GM19455 (cell line): ENCODE data around the gene RASSF5.
A peak's percentile ranks its signal among the peaks of the same experiment; 100 is the strongest.

ENCODE experiments used
- ATAC-seq: cut with Tn5 transposase; IDR thresholded peaks from one replicate; pipeline ENCODE4 v1.9.1; 2021; ENCODE audit not compliant: unreplicated experiment

The RASSF5 gene

DNA sequence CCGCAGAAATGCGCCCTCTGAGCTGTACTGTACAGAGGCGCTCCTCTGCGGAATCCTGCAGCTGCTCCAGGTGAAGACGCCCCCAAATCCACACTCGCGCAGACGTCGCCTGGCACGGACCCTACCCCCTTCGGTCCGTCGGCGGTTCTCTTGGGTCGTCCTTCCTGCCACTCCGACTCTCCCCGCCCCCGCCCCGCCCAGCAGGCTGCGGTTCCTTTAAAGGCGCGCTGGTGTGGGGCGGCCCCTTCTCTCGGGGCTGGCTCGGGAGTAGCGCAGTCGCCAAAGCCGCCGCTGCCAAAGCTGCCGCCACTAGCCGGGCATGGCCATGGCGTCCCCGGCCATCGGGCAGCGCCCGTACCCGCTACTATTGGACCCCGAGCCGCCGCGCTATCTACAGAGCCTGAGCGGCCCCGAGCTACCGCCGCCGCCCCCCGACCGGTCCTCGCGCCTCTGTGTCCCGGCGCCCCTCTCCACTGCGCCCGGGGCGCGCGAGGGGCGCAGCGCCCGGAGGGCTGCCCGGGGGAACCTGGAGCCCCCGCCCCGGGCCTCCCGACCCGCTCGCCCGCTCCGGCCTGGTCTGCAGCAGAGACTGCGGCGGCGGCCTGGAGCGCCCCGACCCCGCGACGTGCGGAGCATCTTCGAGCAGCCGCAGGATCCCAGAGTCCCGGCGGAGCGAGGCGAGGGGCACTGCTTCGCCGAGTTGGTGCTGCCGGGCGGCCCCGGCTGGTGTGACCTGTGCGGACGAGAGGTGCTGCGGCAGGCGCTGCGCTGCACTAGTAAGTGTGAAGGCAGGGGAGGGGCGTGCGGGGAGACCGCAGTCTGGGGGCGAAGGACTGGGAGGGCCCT is at the start of gene RASSF5:
Gene RASSF5, plus strand, starts transcription at position 248 of the 846 bp plus-strand sequence. Its CDS starts 72 bp downstream, at position 320.
- no peak for ATAC-seq

- no peak for ATAC-seq
These were observed 47.6 kb upstream of the RASSF5 start for GRCh38 chr1:206459703-206460102.

- no peak for ATAC-seq
These were observed 46.4 kb upstream of the RASSF5 start for GRCh38 chr1:206460836-206461426.

DNA sequence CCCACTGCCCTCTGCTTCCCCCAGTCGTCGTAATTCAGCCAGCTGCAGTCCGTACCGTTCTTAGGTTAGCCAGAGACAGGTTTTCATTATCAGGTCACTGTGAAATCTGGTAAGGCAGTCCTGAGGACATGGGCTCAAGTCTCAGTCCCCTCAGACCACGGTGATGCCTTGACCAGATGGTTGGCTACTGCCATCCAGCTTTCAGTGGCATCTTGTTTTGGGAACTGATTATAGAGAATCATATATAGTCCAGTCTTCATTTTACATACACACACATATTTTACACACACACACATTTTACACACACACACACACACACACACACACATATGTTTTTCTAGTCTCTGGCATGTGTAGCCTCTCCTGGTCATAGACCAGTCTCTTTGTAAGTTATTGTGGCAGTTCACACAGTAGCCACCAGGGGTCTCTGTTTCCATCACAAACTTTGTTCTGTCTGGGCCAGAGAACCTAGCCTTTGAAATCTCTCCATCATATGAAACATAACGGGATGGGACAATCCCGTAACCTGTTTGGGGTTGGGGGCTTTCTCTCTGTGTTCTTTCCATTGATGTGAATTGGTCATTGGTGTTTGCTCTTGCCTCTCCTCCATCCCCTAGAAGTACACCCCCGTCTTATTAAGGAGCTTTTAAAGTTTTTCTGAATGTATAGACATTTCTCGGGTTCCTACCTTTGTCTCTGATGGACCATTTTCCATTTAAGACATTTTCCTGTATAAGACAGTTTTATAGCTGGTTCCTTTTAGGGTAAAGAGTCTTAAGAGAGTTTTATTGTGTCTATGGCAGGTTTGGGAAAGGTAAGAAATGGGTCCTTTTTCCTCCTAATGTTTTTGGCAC is 45.5 kb upstream of the RASSF5 start:
- ATAC-seq = peak; percentile 69

- no peak for ATAC-seq
These were observed 44.2 kb upstream of the RASSF5 start for GRCh38 chr1:206463137-206463536.

DNA sequence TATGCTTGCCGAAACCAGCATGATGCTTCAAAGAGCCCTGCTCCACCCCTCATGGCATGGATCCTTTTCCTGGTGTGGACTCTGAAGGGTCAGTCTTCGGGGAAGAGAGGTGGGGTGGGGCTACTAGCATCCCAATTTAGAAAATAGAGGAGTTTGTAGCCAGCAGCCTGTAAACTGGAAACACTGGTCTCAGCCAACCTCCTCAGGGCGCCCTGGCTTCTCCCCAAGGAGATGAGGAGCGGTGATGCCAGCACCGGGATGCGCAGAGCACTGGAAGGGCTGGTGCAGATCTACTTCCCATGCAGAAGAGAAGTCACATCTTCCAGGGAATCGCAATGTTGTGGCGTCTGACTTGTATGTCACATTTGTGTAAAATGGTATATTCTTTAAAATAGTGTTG is 43.4 kb upstream of the RASSF5 start:
- no peak for ATAC-seq

GRCh38 chr1:206464456-206464964 is 42.8 kb upstream of the RASSF5 start:
- no peak for ATAC-seq

DNA sequence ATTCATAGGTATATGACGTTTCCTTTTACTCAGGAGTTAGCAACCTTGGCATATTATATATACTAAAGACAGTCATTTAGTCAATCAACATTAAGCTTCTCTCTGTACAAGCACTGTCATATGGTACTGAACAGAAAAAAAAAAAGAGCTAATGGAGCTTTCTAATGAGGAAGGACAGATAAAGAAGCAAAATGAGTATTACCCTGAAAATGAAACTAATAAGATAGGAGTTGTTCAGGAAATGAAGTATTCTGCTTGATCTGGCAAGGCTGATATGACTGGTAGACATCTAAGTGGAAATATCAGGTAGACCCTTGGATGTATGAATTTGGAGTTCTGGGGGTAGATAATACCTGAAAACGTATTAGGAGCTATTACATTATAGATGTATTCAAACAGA is 41.4 kb upstream of the RASSF5 start:
- no peak for ATAC-seq

- ATAC-seq = no peak
These were observed 40.3 kb upstream of the RASSF5 start for GRCh38 chr1:206466840-206467649.

DNA sequence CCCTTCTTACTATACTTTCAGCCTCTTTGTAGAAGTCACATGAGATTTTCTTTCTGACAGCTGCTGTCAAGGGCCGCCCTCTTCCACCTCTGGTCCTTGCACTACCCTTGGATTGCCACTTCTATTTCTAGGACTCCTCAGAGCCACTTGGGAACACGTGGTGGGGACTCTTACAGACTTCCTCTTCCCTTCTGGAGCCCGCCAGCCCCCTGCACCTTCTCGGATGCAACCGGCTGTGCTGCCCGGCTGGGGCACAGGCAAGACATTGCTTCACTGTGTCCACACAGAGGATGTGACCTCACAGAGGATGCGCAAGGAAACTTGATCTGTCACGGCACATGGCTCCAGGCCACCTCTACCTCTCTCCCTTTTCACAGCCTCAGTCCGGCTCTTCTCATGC is 39.4 kb upstream of the RASSF5 start:
- ATAC-seq = no peak

- no peak for ATAC-seq
These were observed 38.8 kb upstream of the RASSF5 start for GRCh38 chr1:206468571-206468970.

- ATAC-seq = no peak
These were observed 37.9 kb upstream of the RASSF5 start for GRCh38 chr1:206469411-206469932.

- peak; percentile 65 for ATAC-seq
These were observed 37.2 kb upstream of the RASSF5 start, which contains the start of gene IKBKE for GRCh38 chr1:206469933-206470691. IKBKE (plus strand) TSS chr1:206470476; CDS start chr1:206473228, 2,752 bp downstream.

DNA sequence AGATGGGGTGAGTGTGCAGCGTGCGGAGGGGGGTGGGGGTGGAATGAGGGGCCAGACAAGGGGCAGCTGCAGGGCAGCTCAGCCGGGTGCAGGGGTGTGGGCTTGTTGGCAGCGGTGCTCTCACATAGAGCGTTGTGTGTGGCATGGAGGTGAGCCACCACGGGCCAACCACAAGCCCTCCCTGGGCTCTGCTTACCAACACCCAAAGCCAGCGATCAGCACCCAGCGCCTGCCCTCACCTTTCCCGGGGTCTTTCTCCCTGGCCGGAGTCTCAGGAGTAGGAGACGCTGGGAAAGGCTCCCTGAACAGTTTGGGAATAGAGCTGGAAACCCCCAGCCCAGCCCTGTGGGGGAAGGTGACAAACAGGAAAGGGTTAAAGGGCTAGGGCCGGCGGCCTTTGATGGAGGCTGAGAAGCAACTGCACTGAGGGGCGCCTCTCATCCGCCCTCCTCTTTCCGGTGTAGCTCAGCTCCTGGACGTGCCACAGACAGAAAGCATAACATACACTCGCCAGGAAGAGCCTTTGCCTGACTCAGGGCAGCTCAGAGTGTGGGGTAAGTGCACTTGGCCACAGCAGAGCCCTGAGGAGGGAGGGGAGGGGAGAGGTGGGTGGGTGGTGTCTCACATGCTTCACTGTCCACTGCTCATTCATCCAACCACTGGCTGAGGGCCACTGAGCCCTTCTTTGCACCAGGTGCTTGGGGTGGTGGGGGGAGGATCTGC is 36.5 kb upstream of the RASSF5 start:
- peak; percentile 36 for ATAC-seq

GRCh38 chr1:206471415-206471801 is 35.9 kb upstream of the RASSF5 start:
- ATAC-seq = no peak

DNA sequence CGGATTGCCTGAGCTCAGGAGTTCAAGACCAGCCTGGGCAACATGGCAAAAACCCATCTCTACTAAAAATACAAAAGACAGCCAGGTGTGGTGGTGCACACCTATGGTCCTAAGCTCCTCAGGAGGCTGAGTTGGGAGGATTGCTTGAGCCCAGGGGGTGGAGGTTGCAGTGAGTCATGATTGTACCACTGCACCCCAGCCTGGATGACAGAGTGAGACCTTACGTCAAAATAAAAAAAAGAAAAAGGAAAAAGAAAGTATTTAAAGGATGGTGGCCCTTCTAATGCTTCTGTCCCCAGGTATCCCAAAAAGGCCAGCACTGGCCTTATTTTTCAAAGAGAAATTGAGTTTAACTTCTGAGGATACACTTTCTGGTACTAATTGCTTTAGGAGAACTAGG is 35.3 kb upstream of the RASSF5 start:
- ATAC-seq = no peak

GRCh38 chr1:206472454-206472853 is 34.9 kb upstream of the RASSF5 start:
- no peak for ATAC-seq

- ATAC-seq = no peak
These were observed 34.4 kb upstream of the RASSF5 start for GRCh38 chr1:206472886-206473285.

GRCh38 chr1:206476058-206476457 is 31.3 kb upstream of the RASSF5 start:
- ATAC-seq = no peak
